Thyroid gland (tissue), 4 donors: Measurements from ENCODE around the gene DOHH.

Experiments used
- POLR2A ChIP-seq, 2 donors: fragments of 450-650 bp; IDR thresholded peaks; one replicate each; pipeline ENCODE4 v1.6.1; 2017; ENCODE audit warnings: antibody characterized with exemption in 2 of 2, mild to moderate bottlenecking in 2 of 2, moderate library complexity in 1 of 2
- TF ChIP-seq, protein P1 (sequence below), 6 experiments: fragments of 200-600 bp in 3 of 6; fragments of 450-650 bp in 3 of 6; sonication (generic) in 3 of 6; IDR thresholded peaks; one replicate each; pipeline ENCODE4 v1.5.1; 2016 to 2019; ENCODE audit warnings: antibody characterized with exemption in 6 of 6, mild to moderate bottlenecking in 2 of 6, inconsistent platforms in 1 of 6, moderate library complexity in 1 of 6

DNA sequence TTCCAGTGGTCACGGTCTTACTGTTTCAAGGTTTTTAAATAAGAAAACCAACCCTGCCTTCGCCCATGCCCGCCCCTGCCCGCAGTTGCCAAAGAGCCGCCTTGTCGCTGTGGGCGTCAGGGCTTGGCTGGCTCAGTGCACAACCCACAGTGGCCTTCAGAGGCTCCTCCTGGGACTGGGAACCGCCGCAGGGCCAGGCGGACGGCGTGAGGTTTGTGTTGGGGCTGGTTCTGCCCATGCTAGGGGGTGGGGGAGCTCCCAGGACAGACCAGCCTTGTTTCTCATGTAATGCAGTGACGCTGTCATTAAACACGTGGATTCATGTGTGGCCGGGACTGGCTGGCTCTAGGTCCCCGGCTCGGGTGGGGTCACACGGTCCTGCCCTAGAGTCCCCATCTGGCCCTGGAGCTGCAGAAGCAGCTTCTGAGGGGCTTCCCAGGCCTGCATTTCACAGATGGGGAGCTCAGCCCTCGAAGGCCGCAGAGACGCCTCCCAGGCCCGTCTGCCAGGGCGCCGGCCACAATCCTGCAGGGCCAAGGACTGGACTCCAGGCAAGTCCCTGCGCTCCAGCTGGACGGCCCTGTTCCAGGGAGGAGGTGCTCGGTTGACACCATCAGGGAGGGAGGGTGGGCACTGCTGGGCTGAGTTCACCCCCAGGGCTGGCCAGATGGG, 36.1 kb upstream of the DOHH start:
- no peak for TF ChIP-seq POLR2A (IDR thresholded peaks at IDR 0.05)
- TF ChIP-seq, protein P1, sequence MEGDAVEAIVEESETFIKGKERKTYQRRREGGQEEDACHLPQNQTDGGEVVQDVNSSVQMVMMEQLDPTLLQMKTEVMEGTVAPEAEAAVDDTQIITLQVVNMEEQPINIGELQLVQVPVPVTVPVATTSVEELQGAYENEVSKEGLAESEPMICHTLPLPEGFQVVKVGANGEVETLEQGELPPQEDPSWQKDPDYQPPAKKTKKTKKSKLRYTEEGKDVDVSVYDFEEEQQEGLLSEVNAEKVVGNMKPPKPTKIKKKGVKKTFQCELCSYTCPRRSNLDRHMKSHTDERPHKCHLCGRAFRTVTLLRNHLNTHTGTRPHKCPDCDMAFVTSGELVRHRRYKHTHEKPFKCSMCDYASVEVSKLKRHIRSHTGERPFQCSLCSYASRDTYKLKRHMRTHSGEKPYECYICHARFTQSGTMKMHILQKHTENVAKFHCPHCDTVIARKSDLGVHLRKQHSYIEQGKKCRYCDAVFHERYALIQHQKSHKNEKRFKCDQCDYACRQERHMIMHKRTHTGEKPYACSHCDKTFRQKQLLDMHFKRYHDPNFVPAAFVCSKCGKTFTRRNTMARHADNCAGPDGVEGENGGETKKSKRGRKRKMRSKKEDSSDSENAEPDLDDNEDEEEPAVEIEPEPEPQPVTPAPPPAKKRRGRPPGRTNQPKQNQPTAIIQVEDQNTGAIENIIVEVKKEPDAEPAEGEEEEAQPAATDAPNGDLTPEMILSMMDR (IDR thresholded peaks at IDR 0.05): no peak
